Stimulated activated CD8-positive, alpha-beta memory T cell treated with anti-CD3 and anti-CD28 coated beads, Interleukin-2, amount 100 ng/mL, for 1 hour (primary cell): ENCODE measurements around the gene LRGUK.
"Not testable (repeated sequence)": the region's sequence is repeated elsewhere in the genome, so short reads cannot be mapped to it uniquely, and the experiment has no call there.

ENCODE experiments used
- DNase-seq, 2 donors: peaks; one replicate each; pipeline ENCODE4 v3.0.0-alpha.2; 2020; ENCODE audit warnings: low read depth in 2 of 2

LRGUK gene, protein sequence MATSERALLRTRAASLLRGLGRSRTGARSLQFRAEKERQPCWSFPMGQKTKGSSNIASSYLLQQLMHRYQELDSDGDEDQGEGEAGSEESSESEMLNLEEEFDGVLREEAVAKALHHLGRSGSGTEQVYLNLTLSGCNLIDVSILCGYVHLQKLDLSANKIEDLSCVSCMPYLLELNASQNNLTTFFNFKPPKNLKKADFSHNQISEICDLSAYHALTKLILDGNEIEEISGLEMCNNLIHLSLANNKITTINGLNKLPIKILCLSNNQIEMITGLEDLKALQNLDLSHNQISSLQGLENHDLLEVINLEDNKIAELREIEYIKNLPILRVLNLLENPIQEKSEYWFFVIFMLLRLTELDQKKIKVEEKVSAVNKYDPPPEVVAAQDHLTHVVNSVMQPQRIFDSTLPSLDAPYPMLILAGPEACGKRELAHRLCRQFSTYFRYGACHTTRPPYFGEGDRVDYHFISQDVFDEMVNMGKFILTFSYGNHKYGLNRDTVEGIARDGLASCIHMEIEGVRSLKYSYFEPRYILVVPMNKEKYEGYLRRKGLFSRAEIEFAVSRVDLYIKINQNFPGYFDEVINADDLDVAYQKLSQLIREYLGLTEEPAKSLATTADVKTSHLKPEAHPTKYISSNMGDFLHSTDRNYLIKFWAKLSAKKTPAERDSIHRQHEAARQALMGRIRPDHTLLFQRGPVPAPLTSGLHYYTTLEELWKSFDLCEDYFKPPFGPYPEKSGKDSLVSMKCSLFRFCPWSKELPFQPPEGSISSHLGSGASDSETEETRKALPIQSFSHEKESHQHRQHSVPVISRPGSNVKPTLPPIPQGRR

DNA sequence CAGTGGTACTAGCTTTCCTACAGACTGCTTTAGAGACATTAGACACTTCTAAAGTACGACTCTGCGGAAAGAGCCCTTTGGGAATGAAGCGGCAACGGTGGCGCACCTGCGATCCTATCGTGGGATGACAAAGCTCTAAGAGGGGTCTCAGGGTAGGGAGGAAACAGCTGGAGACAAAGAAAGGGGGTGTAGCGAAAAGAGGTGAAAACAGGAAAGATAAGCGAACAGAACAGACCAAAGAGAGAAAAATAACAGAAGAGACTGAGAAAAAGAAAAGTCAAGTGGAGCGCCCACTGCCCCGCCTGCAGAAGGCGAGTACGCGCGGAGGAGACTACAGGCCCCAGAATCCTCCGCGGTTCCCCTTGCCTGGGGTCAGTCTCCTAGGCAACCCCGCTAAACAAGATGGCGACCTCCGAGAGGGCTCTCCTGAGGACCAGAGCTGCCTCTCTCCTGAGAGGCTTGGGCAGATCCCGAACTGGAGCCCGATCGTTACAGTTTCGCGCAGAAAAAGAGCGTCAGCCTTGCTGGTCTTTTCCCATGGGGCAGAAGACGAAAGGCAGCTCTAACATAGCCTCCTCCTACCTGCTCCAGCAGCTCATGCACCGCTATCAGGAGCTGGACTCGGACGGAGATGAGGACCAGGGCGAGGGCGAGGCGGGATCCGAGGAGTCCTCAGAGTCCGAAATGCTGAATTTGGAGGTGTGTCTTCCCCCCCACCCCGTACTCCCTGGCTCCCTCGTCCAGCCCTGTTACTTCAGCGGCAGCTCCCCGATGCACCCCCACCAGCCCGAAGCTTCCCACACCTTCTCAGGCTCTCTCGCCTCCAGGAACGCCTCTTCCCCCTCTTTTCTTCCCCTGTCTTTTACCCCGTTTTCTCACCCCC lies at the start of gene LRGUK:
Gene LRGUK, plus strand, starts transcription at position 375 of the 883 bp plus-strand sequence. Its CDS starts 28 bp downstream, at position 403.
- DNase-seq, result peak; percentile 36 to 55

DNA sequence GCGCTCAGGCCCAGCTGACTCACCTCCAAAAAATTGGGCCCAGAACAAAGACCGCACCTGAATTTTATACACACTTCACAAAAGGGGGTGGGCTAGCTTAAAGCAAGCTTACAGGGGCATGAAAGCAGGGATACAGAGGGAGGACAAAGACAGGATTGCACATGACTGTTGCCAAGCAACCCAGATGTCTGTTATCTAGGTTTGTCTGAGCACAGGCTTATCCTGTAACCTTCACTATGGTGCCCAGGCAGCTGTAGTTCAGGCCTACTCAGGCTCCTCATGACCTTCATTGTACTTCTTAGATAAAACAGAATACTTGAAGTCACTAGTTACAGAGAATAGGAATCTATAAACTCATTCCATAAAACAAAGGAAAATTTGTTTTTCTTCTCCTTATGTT lies 49.6 kb upstream of the LRGUK start:
- not testable (repeated sequence) for DNase-seq

DNA sequence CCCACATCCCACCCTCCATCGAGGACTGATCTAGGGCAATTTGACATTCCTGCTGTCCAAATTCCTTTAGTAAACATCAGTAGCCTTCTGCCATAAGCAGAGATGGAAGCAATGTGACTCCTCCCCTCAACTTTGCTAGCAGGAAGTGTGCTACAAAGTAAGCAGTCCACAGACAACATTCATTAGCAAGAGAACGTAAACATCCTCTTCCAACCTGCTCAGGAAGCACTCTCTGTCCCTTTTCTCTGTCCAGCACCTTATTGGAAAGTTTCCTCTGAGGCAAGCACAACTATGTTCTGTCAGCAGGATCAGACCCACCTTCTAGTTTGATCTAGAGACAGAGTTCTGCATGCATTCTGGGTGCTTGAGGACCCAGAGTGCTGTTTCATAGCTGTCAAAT lies 48.1 kb upstream of the LRGUK start:
- DNase-seq, result no peak

DNA sequence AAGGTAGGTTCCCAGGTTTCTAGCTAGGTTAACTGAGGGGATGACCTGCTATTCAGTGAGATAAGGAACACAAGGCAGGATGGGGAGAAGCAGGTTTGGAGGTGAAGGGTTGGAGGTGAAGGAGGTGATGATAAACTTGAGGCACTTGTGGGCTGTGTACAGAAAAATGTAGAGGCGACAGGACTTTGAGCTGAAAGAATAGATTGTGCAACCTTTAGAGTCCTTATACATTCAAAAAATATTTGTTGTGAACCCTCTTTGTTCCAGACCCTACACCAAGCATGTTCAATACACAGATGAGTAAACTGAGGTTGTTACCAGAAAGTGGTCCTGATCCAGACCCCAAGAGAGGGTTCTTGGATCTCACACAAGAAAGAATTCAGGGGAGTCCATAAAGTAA lies 45.4 kb upstream of the LRGUK start:
- DNase-seq, result no peak

DNA sequence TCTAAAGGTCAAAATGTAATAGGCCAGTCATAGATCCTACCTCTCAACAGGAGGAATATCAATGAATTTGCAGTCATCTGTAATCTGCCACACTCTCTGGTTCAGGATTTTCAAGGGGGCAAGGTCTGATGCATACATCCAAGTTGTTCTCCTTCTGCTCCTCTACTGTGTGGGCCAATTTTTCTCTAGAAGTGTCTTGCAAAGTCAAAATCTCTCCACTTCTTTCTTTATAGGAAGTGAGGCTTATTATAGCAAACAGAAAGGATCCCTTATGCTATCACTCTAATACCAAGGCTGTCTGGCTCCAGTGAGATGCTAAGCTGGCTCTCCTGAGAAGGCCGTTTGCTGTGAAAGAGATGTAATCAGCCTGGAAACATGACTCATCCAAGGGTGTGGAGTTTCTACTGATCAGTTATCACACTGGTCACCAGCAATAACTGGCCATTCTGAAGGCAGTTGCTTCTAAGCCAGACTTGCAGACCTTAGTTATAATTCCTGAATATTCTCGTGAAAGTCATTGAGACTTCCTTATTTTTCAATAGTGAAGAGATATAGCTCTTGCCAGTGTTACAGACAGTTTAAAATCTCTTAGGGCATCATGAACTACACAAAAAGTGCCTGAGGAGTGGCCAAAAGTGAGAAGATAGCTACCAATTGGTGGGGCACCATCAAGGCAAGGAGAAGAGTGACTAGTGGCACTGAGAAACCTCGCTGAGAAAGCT lies 43.2 kb upstream of the LRGUK start:
- no peak for DNase-seq

DNA sequence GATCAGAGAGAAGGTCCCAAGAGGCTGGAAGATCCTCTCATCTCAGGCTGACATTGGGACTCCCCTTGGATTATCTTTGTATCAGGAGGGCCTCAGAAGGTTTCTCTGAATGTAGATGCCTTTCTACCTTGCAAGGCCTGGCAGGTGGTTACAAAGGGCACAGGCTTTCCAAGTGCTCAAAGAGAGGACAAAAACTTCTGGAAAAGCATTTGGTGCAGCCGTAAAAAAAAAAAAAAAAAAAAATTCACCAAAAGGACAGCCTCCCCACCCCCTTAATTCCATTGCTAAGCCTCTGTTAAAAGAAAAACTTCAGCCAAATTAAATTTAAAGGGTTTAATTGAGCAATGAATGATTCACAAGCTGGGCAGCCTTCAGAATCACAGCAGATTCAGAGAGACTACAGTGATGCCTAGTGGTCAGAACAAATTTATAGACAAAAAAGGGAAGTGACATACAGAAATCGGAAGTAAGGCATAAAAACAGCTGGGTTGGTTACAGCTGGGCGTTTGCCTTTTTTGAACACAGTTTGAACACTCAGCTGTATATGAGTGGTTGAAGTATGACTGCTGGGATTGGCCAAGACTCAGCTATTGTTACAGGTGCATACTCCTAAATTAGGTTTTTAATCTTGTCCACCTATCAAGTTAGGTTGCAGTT lies 42.5 kb upstream of the LRGUK start:
- no peak for DNase-seq

DNA sequence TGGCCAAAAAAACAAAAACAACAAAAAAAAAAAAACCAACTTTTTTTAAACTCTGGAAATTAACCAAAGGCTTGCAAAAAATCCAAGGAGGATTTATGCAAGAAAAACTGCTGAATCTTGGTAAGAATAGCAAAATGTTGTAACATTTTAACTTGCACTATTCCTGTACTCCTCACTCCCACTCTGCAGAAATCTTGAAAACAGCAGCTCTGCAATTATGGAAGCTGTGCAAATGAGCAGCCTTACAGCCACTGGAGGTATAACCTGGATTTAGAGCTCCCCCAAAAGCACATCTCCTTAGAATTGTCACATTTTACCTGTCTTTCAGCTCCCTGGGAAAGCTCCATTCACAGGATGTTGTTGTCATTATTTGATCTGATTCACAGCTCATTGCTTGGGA lies 41.8 kb upstream of the LRGUK start:
- DNase-seq, result no peak

DNA sequence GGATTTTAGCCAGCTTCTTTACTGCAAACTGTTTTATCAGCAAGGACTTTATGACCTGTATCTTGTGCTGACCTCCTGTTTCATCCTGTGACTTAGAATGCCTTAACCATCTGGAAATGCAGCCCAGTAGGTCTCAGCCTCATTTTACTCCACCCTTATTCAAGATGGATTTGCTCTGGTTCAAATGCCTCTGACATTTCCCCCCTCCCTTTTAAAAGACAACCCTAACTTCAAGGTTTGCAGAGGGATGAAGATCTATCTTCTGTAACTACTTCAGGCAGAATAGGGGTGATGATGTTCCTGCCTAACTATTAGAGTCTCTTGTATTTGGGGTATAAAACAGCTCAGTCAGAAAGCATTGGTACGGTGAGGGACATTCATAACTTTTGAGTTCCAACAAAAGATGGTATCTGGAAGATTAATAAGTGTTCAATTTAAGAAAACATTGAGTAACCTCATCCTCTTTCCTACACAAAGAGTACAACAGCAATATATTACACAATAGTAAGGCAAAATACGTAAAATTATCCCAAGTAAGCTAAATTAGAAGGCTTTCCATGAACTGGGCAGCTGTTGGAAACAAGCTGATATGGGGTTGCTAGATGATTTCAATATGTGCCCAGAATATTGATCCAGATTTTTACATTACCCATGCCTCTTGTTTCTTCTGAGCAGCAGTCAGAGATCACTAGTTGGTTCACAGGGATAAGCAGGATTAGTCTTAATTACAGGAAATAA lies 40.0 kb upstream of the LRGUK start:
- no peak for DNase-seq

DNA sequence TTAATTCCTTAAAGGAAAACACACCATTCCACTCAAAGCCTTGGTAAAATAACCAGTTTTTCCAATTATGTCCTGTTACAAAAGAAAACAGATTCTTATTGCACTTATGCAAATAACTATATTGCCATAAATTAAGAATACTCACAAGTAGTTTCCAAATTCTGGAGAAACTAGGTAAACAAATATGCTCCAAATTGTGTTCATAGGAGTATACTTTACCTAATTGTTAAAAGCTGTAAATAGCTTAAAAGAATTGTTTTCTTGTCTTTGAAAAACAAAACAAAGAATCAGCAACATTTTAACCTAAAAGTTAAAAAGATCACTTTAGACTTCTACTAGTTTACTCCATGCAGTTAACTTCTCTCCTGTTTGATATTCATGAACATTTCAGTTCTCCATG lies 38.9 kb upstream of the LRGUK start:
- no peak for DNase-seq

DNA sequence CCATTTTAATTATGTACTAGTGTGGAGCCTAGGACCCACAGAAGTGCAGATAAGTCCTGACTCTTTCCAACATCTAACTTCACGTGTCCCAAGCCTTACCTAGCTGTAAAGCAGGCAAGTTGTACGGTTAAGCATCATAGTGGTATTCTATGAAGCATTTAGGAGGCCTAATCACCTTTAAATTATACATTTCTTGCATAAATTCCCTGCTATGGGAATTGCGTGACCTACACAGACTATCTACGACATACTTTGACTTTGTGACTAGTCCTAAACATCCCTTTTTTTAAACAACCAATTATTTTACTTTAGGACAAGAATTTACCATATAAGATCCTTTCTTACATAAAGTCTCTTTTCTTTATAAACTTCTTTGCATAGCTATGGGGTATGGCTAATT lies 37.7 kb upstream of the LRGUK start:
- no peak for DNase-seq

DNA sequence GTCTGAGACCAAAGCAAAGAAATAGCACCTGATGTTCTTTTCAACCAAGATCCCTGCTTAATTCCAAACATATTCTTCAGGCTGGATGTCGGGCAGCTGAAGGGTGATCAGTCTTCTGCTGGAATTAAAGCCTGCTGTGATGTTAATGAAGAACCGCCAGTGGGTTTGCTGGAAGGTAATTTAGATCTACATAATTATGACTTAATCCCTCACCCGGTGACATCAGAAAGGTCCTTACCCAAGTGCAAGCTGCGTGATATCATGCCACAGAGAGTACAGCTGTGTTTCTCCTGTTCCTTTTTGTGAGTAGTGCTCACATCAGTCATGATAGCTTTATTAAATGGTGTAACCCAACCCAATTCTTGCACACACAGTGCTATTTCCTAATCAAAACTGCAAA lies 29.1 kb upstream of the LRGUK start:
- DNase-seq, result no peak

DNA sequence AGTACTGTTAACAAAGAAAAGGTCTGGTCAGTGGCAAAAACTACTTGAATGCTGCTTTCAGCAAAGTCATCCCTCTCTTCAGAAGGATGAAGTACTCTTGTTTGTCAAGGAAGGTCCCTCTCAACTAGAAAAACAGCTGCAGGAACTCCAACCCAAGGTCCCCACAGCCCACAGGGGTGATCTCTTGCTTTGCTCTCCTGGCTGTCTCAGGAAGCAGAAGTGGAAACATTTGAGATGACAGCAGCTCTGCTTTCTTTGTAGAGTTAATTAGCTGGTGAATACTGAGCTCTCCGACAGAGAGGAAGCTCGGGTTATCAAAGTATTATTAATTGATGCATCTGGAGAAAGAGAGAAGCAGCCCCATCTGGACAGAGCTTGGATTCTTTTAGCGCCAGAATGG lies 25.4 kb upstream of the LRGUK start:
- DNase-seq, result no peak

DNA sequence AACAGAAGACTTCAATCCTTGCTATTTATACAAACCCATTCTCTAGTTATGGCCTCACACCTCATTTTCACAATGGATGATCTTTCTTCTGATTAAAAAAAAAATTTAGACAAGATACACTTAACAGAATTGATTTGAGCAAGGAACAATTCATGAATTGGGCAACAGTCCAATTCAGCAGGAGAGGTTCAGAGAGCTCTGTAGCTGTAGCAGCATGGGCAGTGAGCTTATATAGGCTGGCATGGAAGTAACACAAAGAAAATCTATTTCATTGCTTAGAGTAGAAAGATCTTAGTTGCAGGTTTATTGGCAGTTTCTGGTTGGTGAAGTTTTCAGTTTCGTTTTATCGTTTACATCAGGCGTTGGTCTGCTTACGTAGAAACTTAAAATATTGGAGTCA lies 23.0 kb upstream of the LRGUK start:
- DNase-seq, result no peak

DNA sequence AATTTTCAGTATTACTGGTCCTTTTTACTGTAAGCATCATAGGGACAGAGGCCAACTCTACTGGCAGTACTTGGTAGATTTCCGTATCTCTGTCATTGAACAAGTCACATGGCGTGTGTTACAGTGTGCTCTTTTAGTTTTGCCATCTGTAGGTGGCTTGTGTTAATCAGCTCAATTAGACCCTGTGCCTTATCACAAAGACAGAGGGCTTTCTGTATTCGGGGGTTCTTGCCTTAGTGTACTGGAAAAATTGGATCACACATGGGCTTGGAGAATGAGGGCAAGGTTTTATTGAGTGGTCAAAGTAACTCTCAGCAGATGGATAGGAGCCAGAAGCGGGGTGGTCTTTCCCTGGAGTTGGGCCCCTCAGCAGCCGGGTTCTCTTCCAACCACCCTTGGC lies 21.3 kb upstream of the LRGUK start:
- no peak for DNase-seq

DNA sequence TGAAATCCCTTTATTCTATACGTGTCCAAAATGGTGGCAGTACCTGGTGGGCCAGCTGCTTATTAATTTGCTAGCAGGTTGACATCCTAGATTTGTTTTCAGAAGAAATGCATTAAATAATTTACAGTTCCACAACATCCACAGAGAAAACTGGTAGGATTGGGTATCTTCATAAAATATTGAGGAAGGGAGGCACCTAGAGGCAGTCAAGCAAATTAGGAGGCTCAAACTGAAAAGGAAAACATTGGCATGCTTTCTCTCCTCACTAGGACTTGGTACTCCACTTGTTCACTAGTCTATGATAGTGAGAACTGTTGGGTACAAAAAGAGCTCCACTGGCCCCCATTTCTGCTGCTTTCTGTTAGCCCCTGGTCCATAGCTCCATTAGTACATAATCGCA lies 18.3 kb upstream of the LRGUK start:
- DNase-seq, result no peak

DNA sequence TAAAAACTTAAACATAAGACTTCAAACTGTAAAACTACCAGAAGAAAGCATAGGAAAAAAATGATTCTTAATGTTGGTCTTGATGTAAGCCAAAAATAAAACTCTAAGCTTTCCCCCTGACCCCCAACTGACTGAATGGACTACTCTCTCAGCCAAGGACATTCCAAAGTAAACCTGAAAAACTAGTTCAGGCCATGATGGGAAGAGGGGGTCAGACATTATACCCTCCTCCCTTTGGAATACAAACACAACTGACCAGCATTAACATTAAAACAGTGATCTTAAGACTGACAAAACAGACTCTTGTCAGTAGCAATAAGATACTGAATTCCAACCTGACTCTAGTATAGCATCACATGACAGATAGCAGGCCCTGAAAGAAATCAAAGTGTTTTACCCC lies 13.5 kb upstream of the LRGUK start:
- DNase-seq, result no peak

DNA sequence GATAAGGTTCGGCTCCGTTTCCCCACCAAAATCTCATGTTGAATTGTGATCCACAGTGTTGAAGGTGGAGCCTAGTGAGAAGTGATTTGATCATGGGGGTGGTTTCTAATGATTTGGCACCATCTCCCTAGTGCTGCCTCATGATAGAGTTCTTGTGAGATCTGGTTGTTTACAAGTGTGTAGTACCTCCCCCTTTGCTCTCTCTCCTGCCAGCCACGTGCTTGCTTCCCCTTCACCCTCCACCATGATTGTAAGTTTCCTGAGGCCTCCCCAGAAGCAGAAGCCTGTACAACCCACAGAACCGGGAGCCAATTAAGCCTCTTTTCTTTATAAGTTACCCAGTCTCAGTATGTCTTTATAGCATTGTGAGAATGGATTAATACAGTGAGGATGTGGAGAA lies 12.1 kb upstream of the LRGUK start:
- DNase-seq, result no peak

DNA sequence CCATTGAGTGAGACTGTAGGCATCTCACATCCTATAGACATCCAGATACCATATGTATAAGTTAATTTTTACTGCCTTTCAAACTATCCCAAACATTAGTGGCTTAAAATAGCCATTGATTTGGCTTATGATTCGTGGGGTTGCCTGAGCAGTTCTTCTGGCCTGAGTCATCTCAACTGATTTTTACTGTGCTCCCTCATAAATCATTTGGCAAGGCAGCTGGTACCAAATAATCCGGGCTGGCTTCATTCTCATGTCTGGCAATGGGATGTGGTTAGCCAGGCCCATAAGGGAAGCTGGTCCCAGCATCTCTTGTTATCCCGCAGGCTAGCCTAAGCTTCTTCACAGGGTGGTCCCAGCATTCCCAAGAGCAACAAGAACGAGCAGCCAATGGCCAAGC lies 6.7 kb upstream of the LRGUK start:
- DNase-seq, result no peak

DNA sequence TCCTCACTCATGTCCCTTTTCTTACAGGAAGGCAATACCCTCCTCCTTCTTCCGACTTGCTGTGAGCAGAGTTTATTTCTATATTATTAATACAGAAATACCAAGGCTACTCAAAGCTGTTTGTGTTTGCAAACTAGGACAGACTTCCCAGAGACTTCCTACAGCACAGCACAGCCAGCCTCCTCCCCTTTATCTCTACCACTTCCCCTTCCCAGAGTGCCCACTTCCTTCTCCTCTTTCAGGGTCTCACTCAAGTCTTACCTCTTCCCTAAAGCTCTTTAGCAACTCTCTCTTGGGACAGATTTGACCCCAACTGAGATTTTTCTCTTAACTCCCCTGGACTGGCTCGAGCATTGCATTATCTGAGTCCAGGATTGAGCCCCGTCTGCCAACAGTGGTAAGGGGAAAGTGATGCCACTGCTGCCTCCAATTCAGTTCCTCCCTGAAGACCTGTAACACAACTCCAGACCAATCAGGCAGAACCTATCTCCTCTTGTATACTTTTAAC lies 5.5 kb upstream of the LRGUK start:
- DNase-seq, result no peak

DNA sequence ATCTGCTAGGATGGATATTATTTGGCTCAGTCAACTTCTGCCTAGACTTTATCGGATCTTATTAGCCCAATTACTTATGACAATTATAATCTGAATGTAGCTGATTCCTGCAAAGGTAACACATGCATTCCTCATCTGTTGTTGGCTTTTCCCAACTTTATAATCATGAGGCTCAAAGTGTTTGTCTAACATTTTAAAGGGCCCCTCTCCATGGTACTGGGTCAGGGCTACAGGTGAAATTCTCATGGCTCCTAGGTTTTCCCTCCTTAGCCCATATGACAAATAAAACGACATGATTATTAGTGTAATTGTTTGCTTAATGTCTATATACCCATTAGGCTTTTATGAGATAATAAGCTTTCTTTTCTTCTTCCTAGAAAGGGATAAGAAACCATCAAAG lies 4.2 kb upstream of the LRGUK start:
- no peak for DNase-seq
